ENCODE measurements around the gene VLDLR.

DNA sequence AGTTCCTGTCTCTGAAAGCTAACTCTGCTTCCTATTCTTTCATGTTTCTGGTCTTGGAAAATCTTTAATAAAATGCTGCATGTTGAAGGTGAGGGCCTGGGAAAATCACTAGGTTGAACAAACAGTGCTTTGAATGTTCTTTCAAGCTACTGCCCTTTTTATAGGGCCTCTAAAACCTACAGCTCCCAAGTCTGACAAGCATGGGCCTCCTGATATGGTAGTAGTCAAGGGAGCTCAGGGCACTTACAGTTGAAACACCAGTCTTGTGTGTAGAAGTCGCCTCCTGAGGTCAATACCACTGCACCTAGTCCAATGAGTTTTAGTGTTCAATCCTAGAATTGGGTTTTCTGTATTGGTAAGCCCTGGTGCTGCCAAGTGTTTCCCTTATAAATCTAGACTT, 20.5 kb downstream of the VLDLR start:
- TF ChIP-seq, protein P1, sequence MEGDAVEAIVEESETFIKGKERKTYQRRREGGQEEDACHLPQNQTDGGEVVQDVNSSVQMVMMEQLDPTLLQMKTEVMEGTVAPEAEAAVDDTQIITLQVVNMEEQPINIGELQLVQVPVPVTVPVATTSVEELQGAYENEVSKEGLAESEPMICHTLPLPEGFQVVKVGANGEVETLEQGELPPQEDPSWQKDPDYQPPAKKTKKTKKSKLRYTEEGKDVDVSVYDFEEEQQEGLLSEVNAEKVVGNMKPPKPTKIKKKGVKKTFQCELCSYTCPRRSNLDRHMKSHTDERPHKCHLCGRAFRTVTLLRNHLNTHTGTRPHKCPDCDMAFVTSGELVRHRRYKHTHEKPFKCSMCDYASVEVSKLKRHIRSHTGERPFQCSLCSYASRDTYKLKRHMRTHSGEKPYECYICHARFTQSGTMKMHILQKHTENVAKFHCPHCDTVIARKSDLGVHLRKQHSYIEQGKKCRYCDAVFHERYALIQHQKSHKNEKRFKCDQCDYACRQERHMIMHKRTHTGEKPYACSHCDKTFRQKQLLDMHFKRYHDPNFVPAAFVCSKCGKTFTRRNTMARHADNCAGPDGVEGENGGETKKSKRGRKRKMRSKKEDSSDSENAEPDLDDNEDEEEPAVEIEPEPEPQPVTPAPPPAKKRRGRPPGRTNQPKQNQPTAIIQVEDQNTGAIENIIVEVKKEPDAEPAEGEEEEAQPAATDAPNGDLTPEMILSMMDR (IDR thresholded peaks at IDR 0.05; ENCODE audit: insufficient read depth, low read length, poor library complexity, severe bottlenecking): no peak
- no peak for TF ChIP-seq EZH2phosphoT487 (conservative IDR thresholded peaks at IDR 0.05; ENCODE audit: low read length)

Measured in SU-DHL-6 (cell line).